ENCODE measurements around the gene A1CF.
"Not testable (repeated sequence)": the region's sequence is repeated elsewhere in the genome, so short reads cannot be mapped to it uniquely, and the experiment has no call there.

Gene A1CF

DNA sequence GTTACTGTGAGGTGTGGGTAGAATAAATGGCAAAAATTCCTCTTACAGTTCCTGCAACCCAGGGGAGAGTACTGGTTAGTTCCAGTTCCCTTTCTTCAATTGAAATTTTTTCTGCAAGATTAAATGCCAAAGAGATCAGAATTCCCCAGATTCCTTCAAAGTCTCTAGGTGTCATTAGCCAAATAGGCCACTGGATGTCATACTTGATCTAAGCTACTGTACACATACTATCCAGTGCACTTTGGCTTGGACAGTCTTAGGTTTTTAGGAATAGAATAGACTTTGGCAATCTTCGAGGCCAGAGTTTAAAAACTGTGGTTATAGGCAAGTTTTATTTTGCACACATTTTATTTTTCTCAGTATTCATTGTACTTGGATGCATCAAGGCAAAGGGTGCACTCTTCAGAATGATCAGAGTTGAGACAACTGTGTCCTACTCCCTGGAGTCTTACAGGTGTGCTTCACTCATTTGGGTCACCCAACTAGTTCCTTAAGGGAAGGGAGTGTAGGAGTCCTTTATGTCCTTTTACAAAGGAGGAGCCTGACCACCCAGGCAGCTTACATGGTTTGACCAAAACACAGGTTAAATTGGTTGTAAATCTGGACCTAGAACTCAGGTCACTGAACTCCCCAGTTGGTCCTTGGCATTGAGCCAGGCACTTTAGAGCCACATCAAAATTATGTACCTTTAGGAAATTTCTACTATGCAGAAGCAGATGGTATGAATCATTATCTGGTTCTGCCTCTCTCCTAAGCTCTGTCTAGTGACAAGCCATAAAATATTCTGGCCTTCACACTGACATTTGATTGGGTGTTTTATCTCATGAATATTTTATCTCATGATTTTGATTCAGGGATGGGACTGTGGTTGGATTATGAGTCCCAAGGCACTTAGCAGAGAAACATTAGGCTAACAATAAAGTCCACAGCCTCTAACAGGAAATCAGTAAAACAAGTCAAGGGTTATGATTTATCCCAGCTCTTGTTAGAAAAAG, 96.2 kb downstream of the A1CF start:
- DNase-seq (ENCODE audit: low spot score) = no peak

- DNase-seq (ENCODE audit: low spot score) = not testable (repeated sequence)
Observed at GRCh38 chr10:50787962-50788361, 97.5 kb downstream of the A1CF start.

DNA sequence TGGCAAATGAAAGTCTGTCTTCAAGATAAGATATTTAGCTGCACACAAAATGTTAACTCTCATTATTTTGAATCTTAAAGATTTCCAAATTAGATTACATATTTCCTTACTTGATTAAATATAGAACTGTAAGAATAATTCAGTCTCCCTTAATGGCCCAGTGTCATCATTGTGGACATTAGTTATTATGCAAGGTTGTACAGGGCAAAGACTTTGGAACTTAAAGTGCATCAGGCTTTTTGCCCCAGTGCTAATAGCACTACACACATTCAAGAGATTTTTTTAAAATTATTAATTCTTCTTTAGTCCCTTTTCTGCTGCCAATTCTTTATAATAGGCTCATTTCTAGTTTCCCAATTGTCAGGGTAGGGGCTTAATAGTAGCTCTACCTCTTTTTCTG, 103.4 kb downstream of the A1CF start:
- DNase-seq (ENCODE audit: low spot score) = not testable (repeated sequence)

DNA sequence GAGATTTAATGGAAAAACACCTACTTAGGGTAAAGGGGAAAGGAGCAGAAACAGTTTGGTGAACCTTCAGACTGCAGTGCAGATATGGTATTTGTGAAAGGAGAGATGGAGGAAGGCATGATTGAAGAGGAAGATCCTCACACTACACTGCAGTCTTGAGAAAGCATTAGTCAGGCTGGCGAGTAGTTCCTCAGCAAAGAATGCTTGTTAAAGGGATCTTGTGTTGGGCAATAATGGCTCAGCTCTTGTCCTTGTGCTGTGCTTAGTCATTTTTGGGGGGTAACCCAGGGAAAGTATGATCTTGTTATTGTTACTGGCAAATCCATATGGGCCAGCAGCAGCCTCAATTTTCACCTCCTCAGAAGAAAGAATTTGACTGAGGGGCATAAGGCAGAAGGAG, 105.4 kb downstream of the A1CF start:
- DNase-seq (ENCODE audit: low spot score) = not testable (repeated sequence)

DNA sequence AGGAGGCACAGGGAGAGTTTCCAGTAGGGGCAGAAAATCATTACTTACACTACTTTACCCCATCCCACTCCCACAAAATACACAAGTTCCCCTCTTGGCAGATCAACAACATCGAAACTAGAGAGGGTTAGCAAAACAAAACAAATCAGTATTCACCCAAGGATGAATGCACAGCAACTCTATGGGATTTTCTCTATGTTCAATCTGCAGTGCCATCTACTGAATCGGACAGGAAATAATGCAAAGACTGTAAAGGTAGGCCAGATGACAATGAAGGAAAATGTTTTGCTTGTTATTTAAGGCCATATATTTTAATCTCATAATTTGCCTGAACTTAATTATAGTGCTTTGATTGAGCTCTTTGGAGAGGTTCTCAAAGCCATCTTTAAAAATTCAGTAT, 110.6 kb downstream of the A1CF start:
- DNase-seq (ENCODE audit: low spot score) = not testable (repeated sequence)

DNA sequence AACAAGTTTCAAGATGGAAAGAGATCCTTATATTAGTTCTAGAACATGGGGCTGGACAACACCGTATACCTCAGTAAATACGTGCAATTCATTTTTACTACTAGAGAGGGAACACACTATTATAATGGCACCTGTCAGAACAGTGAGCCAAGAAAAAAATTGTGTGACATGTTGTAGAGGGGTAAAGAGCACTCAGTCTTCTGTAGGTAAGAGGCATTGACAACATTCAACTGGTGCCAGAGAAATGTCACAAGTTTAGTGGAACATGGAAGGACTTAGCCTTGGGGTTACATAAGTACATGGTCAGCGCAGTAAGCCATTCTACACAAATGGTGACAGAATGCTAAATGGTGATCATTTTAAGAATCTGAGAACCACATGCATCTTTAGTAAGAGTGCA, 113.4 kb downstream of the A1CF start:
- not testable (repeated sequence) for DNase-seq (ENCODE audit: low spot score)

DNA sequence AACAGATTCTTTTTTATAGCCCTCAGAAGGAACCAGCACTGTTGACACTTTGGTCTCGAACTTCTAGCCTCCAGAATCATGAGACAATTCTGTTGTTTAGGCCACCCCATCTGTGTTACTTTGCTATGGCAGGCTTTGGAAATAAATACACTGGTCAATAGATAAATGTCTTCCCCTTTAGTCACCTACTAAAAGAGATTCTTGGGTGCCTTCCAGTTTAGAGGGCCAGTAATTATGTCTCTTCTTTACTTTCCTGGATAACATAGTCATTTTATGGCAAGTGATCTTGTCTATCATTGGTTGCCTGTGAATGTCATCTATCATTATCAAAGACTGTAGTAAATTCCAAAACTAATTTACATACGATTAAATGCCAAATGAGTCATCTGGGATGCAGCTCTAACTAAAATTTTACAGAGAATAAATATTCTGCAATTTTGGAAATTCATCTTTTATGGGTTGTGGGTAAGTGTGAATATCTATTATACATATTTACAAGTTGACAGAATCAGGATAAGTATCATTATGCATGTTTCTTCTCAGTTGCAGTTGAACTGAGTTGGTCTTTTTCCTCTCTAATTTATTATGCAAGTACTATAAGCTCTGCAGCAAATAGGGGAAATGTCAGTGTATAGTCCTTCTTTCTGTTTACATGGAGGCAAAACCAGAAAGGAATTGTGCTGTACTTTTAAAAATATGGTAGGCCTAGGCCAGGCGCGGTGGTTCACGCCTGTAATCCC, 118.5 kb downstream of the A1CF start:
- DNase-seq (ENCODE audit: low spot score) = not testable (repeated sequence)

Measured in left forelimb (tissue), 1 donor.